T47D (cell line): Measurements from ENCODE around the gene TACC2.
"Not testable (repeated sequence)": the region's sequence is repeated elsewhere in the genome, so short reads cannot be mapped to it uniquely, and the experiment has no call there.

Experiments
- DNase-seq, 2 experiments: peaks; one replicate each; pipeline versions ENCODE4 v3.0.0 to v3.0.0-alpha.2; 2011 to 2012; ENCODE audit warnings: low read depth in 1 of 2, low spot score in 1 of 2
- JUND ChIP-seq: IDR thresholded peaks from 2 replicates; pipeline ENCODE4 v1.6.1; 2012; ENCODE audit warnings: low read depth
- in situ Hi-C: cut with HindIII; loops from 2 replicates; pipeline ENCODE4 v1.10.0; 2016; ENCODE audit warnings: low sequenced_read_pairs, low pct_unique_long_range_greater_than_20kb

The TACC2 gene

DNA sequence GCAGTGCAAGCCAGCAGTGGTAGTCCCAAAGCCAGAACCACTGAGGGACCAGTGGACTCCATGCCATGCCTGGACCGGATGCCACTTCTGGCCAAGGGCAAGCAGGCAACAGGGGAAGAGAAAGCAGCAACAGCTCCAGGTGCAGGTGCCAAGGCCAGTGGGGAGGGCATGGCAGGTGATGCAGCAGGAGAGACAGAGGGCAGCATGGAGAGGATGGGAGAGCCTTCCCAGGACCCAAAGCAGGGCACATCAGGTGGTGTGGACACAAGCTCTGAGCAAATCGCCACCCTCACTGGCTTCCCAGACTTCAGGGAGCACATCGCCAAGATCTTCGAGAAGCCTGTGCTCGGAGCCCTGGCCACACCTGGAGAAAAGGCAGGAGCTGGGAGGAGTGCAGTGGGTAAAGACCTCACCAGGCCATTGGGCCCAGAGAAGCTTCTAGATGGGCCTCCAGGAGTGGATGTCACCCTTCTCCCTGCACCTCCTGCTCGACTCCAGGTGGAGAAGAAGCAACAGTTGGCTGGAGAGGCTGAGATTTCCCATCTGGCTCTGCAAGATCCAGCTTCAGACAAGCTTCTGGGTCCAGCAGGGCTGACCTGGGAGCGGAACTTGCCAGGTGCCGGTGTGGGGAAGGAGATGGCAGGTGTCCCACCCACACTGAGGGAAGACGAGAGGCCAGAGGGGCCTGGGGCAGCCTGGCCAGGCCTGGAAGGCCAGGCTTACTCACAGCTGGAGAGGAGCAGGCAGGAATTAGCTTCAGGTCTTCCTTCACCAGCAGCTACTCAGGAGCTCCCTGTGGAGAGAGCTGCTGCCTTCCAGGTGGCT, 97.7 kb downstream of the TACC2 start:
- DNase-seq, result no peak
- in situ Hi-C loops, result no loop called here
- TF ChIP-seq JUND, result no peak

DNA sequence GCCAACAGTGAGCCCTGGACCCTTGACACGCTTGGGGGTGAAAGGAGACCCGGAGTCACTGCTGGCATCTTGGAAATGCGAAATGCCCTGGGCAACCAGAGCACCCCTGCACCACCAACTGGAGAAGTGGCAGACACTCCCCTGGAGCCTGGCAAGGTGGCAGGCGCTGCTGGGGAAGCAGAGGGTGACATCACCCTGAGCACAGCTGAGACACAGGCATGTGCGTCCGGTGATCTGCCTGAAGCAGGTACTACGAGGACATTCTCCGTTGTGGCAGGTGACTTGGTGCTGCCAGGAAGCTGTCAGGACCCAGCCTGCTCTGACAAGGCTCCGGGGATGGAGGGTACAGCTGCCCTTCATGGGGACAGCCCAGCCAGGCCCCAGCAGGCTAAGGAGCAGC, 98.5 kb downstream of the TACC2 start:
- no peak for DNase-seq
- TF ChIP-seq JUND, result no peak
- in situ Hi-C loops, result no loop called here

DNA sequence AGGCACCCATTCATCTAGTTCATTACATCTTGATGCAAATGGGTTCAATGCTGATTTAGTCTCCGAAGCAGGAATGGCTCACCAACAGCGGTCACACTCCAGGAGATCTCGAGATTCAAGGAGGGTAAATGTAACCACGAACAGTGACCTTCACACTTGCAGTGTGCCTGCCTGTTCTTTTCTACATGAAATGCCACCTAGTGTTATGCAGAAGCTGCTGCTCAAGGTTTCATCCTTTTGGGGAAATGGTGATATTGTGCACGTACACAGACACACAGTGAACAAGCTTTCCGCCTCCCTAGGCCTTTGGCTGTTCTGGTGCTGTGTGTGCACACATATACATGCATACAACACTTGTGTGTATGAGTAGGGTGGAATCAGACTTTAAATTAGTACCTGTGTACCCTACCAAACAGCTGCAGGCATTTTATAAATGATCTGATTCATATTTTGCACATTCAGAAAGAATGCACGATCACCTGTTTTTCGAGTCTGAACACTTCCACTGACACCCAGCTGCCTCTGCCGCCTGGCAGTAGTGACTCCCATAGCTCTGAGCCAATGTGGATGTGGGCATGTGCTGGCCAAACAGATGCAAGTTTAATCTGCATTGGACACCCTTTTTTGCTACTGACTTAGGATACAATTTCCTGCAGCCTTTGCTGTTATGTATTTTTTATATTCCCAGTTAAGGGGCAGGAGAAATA, 100.5 kb downstream of the TACC2 start:
- TF ChIP-seq JUND, result no peak
- DNase-seq, result peak; percentile 31 to 72
- in situ Hi-C loops, result no loop called here

DNA sequence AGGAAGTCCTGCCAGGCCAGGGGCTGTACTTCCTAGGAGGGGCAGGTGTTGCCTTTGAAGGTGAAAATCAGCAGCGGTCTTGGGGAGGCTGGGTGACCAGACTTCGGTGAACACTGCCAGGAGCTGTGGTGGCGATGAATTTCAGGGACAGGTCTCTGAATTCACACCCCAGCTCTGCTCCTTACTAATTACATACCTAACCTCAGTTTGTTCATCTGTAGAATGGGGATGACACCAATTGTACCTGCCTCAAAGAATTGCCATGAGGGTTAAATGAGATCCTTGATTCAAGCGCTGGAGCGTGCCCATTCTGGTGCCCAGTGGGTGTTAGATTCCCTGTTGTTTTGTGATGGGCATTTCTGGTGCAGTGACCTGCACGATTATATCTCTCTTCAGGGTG, 102.8 kb downstream of the TACC2 start:
- TF ChIP-seq JUND, result no peak
- no peak for DNase-seq
- in situ Hi-C loops, result no loop called here

DNA sequence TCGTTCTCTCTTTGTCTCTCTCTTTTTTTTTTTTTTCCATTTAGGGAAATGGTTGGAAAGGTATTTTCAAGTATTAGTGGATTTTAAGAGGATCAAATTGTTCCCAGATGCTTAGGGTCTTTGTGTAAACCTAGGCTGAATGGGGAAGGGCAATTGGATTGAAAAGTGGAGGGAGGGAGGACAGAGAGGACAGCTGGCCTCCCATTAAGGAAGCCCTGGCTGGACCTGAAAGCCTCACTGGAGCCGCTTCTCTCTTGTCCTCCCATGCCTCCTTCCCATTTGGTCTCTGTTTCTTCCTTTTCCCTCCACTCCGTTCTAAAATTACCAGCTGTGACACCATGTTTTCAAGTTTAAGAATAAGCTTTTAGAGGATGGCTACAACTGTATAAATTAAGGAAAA, 104.1 kb downstream of the TACC2 start:
- TF ChIP-seq JUND, result no peak
- in situ Hi-C loops, result no loop called here

DNA sequence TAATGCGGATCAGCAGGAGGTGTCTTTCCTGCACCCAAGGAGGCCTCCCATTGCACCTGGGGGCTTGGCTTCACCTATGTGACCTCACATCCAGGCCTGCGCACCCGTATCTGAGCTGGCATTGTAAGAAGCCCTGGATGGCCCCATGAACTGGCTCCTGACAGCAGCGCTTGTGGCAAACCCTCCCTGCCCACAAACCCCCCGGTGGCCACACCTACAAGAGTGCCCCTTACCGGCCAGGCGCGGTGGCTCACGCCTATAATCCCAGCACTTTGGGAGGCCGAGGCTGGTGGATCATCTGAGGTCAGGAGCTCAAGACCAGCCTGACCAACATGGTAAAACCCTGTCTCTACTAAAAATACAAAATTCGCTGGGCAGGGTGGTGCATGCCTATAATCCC, 107.2 kb downstream of the TACC2 start:
- in situ Hi-C loops, DNase-seq: not testable (repeated sequence)

More for the DNA sequence above, 104.1 kb downstream of the TACC2 start:
- no peak for DNase-seq

- DNase-seq, result no peak
- TF ChIP-seq JUND, result no peak
- in situ Hi-C loops, result no loop called here
These were observed 107.7 kb downstream of the TACC2 start for GRCh38 chr10:122096705-122097104.

- DNase-seq, result no peak
- TF ChIP-seq JUND, result no peak
- in situ Hi-C loops, result no loop called here
These were observed 109.0 kb downstream of the TACC2 start for GRCh38 chr10:122097935-122098334.

DNA sequence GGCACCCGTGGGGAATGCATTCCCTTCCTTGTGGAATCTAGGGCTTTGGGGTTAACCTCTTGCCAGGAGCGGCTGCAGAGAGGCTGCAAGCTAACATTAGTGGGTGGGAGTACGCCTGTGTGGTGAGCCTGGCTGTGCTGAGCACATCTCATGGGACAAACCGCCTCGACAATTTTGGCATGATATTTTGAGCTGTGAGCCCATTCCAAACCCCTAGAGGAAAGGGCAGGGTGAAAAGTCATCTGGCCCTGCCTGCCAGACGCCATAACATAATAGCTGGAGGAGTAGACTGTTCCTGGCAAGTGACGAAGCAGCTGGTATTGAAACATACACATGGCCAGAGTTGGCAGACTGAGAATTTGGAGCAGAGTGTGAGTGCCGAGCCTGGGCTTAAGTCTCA, 110.0 kb downstream of the TACC2 start:
- in situ Hi-C loops, result no loop called here
- TF ChIP-seq JUND, result no peak
- DNase-seq, result no peak

DNA sequence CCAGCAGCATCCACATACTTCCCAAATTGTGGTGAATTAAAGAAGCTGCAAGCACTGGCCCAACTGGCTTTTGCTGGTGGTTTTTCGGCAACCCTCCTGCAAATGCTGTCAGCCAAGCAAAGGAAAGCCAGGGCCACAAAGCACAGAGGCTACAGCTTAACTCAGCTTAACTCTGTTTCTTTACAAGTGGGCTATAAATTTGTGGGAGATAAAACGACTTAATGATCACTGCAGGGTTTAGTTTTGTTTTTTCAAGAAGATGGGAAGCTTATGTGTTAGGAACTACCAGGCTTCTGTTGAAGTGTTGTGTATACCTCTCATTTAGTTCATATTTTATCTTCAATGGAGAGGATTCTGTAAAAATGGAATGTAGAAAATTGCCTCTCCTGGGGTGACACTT, 110.6 kb downstream of the TACC2 start:
- no peak for DNase-seq
- no peak for TF ChIP-seq JUND
- in situ Hi-C loops, result no loop called here

GRCh38 chr10:122102146-122102868, 113.3 kb downstream of the TACC2 start:
- TF ChIP-seq JUND, result no peak
- DNase-seq, result peak; percentile 30 to 84
- in situ Hi-C loops, result no loop called here

- DNase-seq, result peak in 1 of 2 experiments; percentile 36
- TF ChIP-seq JUND, result no peak
- in situ Hi-C loops, result no loop called here
These were observed 114.0 kb downstream of the TACC2 start for GRCh38 chr10:122102869-122103525.
